ENCODE measurements around the gene BLOC1S2. TPM values are rescaled to one million over a fixed set of nuclear protein-coding genes. Genes with fewer than 3 reads are reported as not detected.
"Not testable (repeated sequence)": the region's sequence is repeated elsewhere in the genome, so short reads cannot be mapped to it uniquely, and the experiment has no call there.

The BLOC1S2 gene
- total and polyA plus RNA-seq, 8 donors: 27.3 to 49.2 (median 30.1) TPM

DNA sequence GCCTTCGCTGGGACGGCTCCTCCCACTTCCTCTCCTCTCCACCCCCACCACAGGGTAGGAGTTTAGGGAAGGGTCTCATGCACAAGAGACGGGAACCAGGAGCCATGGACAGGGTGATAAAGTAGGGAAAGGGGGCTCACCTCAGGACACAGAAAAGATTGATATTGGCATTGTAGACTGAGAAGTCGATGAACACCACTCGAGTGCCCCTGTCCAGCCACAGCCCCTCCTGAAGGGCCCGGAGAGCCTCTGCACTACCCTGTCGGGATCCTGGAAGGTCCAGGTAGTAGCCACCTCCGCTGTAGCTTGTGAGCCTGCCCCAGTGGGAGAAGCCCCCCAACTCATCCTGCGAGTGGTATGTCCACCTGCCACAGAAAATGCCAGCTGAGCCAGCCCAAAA is 10.8 kb upstream of the BLOC1S2 start:
- no peaks in the 10 kb centered on the region for H3K9me3 ChIP-seq
- ATAC-seq (no peak), DNase-seq (no peak)
- peaks cover 0 to 5% of the 10 kb centered on the region in 2 donors for H3K4me1 ChIP-seq
- intact Hi-C loops (cut with DNase I): no loop called here
- H3K27me3 ChIP-seq: peaks cover 0 to 34% of the 10 kb centered on the region in 2 donors
- no peak overlapping the region for H3K27ac ChIP-seq
- no peak overlapping the region for H3K4me3 ChIP-seq
- H3K36me3 ChIP-seq: no peaks in the 10 kb centered on the region
- TF ChIP-seq, protein P1, sequence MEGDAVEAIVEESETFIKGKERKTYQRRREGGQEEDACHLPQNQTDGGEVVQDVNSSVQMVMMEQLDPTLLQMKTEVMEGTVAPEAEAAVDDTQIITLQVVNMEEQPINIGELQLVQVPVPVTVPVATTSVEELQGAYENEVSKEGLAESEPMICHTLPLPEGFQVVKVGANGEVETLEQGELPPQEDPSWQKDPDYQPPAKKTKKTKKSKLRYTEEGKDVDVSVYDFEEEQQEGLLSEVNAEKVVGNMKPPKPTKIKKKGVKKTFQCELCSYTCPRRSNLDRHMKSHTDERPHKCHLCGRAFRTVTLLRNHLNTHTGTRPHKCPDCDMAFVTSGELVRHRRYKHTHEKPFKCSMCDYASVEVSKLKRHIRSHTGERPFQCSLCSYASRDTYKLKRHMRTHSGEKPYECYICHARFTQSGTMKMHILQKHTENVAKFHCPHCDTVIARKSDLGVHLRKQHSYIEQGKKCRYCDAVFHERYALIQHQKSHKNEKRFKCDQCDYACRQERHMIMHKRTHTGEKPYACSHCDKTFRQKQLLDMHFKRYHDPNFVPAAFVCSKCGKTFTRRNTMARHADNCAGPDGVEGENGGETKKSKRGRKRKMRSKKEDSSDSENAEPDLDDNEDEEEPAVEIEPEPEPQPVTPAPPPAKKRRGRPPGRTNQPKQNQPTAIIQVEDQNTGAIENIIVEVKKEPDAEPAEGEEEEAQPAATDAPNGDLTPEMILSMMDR (IDR thresholded peaks at IDR 0.05): no peak

DNA sequence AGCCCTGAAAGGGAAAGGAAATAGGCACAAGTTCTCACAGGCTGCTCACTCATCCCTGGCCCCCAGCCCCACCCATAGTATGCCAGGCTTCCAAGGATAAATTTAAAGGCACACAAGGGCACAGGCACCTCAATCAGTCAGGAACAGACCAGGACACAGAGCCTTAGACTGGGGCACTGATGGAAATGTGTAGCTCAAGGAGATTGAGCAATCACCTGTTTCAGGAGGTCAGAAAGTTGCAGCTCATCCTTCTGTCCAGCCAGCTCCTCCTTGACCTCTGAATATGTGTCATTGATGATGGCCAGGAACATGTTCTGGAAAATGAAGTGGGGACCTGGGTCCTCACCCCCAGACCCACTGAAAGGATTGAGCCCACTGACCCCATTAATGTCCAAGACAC is 6.6 kb upstream of the BLOC1S2 start:
- Histone ChIP-seq H3K36me3 (no peaks in the 10 kb centered on the region), H3K27me3 (peaks cover 0 to 34% of the 10 kb centered on the region in 2 donors), H3K4me1 (peaks cover 0 to 27% of the 10 kb centered on the region in 2 donors), H3K4me3 (no peak overlapping the region), H3K27ac (no peak overlapping the region), H3K9me3 (no peaks in the 10 kb centered on the region)
- intact Hi-C loops (cut with DNase I): no loop called here
- TF ChIP-seq, protein P1 (IDR thresholded peaks at IDR 0.05): no peak
- DNase-seq (no peak), ATAC-seq (no peak)

GRCh38 chr10:100292300-100292699 is 5.8 kb upstream of the BLOC1S2 start:
- H3K27ac ChIP-seq: peak overlapping the region in 1 of 2 donors; percentile 28
- H3K36me3 ChIP-seq; H3K9me3 ChIP-seq; H3K4me3 ChIP-seq; intact Hi-C loops (cut with DNase I): not testable (repeated sequence)
- peaks cover 0 to 27% of the 10 kb centered on the region in 2 donors for H3K4me1 ChIP-seq
- peaks cover 0 to 32% of the 10 kb centered on the region in 2 donors for H3K27me3 ChIP-seq
- ATAC-seq (peak; percentile 67), DNase-seq (peak in 1 of 4 donors; percentile 67)

- peaks cover 5 to 34% of the 10 kb centered on the region in 2 donors for H3K4me1 ChIP-seq
- H3K27ac ChIP-seq: peak overlapping the region; percentile 28 to 51
- TF ChIP-seq, protein P1 (IDR thresholded peaks at IDR 0.05): no peak
- no peak for DNase-seq
- no peaks in the 10 kb centered on the region for H3K36me3 ChIP-seq
- ATAC-seq: no peak
- no peak overlapping the region for H3K4me3 ChIP-seq
- H3K9me3 ChIP-seq: no peaks in the 10 kb centered on the region
- intact Hi-C loops (cut with DNase I): no loop called here
- peaks cover 0 to 23% of the 10 kb centered on the region in 2 donors for H3K27me3 ChIP-seq
Measured at GRCh38 chr10:100291356-100291755, 4.9 kb upstream of the BLOC1S2 start.

DNA sequence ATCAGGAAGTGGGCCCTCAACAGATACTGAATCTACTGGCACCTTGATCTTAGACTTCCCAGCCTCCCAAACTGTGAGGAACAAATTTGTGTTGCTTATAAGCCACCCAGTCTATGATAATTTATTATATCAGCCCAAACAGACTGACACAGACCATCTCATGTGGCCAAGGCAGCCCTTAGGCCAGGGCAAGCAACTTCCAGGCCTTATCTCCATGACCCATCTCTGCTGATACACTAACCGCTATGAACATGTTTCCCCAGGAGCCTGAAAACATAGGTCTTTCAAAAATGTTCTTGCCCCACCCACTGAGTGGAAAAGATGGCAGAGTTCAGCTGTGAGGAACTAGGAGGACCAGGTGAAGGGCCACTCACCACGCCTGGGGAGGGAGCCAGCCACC is 3.2 kb upstream of the BLOC1S2 start:
- Histone ChIP-seq H3K9me3 (no peaks in the 10 kb centered on the region), H3K4me3 (no peak overlapping the region), H3K27me3 (peaks cover 0 to 7% of the 10 kb centered on the region in 2 donors), H3K27ac (no peak overlapping the region), H3K4me1 (peaks cover 9 to 48% of the 10 kb centered on the region in 2 donors), H3K36me3 (peaks cover 0 to under 1% of the 10 kb centered on the region in 2 donors)
- ATAC-seq (no peak), DNase-seq (no peak)
- TF ChIP-seq, protein P1 (IDR thresholded peaks at IDR 0.05): no peak
- intact Hi-C loops (cut with DNase I): no loop called here

- no peak for DNase-seq
- Histone ChIP-seq H3K27me3 (no peaks in the 10 kb centered on the region), H3K9me3 (no peaks in the 10 kb centered on the region), H3K27ac (no peak overlapping the region), H3K4me3 (no peak overlapping the region), H3K36me3 (peaks cover 0 to 15% of the 10 kb centered on the region in 2 donors), H3K4me1 (peaks cover 9 to 63% of the 10 kb centered on the region in 2 donors)
- TF ChIP-seq, protein P1 (IDR thresholded peaks at IDR 0.05): no peak
- no peak for ATAC-seq
- intact Hi-C loops (cut with DNase I): no loop called here
Measured at GRCh38 chr10:100288196-100288595, 1.7 kb upstream of the BLOC1S2 start.

All from left lung (tissue), 10 donors.